Retina (tissue), 1 donor: Measurements from ENCODE around the gene TENM4.

Source experiments
- DNase-seq: peaks from one replicate; pipeline ENCODE4 v3.0.0-alpha.2; 2016

Gene TENM4

DNA sequence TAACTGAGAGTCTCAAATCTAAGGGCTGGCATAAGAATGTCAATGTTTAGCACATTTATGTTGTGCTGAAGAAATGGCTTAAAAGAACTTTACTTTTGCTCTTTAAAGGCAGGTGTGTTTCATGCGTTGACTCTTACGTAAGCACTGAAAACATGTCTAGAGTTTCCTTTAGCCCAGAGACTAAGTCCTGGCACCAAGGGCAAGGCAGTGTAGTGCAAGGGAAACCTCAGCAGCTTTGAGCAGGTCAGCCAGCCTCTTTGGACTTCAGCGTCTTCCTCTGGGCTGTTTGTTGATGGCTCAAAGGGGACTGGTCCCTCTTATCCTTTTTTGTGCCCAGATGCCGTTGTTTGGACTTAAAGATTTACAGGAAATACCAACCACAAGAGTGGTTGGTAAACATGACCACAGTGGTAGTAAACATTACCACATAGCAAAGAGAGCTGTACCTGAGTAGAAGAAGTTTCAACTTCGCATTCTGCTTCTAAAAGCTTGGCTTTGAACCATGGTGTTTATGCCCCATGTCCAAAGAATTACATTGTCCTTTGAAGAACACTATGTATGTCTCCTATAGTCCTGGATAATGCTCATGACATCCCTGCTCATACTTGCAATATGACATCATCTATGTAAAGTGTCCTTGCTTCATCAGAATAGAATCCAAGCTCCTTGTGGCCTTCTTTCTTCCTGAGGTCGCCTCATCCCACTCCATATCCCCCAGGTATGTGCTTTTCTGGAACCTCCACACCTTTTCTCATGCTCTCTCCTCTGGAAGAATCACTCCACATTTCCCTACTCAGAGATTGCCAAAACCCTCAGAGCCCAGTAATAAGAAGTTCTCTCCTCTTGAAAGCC lies 23.5 kb downstream of the TENM4 start:
- no peak for DNase-seq

DNA sequence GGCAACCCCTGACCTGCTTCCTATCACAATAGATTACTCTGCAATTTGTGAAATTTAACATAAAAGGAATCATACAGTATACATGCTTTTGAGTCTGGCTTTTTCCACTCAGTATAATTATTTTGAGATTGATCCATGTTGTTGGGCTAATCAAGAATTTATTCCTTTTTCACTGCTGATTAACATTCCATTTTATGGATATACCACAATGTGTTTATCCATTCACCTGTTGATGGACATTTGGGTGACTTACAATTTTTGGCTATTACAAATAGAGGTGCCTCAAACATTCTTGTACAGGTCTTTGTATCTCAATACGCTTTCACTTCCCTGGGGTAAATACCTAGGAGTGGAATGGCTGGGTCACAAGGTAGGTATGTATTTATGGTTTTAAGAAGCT lies 24.9 kb downstream of the TENM4 start:
- no peak for DNase-seq

DNA sequence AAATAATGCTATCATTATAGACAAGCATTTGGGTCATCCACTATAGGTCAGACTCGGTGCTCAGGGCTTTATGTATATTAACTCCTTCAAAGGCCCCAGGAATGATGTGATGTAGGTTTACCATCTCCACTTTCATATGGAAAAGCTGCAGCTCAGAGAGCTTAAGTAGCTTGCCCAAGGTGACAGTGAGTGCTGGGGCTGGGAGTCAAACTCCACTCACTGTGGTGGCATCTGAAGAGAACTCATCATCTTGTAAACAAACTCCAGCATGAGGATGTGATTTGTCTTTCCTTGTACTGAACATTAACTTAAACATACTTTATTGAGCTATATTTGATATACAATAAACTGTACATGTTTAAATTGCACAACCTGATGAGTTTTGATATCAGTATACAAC lies 25.4 kb downstream of the TENM4 start:
- no peak for DNase-seq

DNA sequence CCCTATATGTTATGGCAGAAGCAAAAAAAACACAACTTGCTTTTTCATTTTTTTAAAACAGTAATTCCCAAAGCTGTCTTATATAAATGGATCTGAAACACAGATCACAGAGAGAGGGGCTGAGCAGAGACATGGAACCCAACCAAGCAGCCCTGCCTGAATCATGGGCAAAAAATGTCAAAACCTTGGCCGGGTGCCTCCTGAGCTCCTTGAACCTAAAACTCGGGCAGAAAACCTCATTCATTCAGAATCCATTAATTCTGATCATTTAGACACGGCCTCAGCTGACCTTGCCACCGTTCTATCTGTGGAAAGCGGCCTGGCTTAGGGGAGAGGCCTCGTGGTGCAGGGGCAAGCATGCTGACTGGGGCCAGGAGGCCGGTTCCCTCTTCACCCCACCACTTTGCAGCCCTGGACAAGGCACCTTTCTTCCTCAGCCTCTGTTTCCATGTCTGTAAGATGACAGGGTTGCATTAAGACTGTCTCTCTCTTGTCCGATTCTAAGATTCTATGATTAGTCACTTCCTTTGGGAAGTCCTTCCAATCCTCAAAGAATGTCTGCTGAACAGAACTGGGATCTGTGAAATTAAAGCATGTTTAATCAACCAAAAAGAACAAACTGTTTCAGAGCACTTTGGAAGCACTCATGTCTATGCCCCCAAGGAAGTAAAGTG lies 26.0 kb downstream of the TENM4 start:
- no peak for DNase-seq

DNA sequence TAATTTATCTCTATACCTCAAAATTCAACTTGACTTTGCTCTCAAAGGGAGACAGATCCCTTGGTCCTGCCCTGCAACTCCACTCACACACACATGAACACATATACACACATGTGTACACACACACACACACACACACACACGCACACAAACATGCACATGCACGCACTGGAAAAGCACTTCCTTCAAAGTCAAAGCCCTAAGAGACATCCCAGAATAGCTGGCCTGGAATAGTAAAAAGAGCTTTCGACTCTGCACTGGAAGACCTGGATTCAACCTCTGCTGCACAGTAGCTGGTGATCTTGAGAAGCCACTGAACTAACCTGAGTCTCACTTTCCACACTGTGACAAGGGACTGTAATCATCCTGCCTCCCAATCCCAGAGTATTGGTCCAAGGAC lies 26.8 kb downstream of the TENM4 start:
- DNase-seq: no peak

DNA sequence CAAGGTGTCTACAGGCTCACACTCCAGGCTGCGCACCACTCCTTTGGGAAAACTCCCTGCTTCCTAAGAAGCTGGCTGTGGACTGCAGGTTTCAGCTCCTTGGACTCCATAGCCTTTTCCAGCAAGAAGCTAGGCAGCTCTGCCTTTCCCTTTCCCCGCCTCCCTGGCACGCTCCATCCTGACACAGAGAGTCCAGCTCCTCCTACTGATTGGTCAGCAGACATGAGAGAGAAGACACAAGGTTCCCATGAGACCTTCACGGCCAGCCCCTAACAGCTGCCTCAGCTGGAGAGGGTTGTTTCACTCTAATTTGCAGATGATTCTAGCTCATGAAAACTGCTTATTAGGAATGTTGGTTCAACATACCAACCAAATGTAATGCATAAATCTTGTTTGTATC lies 27.6 kb downstream of the TENM4 start:
- DNase-seq: peak; percentile 72

DNA sequence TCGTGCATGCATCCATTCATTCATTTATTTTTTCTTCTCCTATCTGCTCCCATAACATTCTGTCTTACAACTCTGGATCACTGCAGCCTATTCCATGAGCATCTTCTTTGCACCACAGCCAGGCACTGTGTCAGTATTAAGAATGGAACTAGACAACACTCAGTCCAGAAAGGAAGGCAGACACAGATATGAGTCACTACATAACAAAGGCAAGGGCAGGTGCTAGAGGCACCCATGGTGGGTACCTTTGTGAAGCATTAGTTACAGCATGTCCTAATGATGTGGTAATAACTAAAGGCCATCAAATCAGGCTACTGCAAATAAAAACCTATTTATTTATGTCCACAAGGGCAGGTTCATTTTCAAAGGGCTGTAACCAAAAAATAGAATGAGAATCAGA lies 28.1 kb downstream of the TENM4 start:
- DNase-seq: no peak

DNA sequence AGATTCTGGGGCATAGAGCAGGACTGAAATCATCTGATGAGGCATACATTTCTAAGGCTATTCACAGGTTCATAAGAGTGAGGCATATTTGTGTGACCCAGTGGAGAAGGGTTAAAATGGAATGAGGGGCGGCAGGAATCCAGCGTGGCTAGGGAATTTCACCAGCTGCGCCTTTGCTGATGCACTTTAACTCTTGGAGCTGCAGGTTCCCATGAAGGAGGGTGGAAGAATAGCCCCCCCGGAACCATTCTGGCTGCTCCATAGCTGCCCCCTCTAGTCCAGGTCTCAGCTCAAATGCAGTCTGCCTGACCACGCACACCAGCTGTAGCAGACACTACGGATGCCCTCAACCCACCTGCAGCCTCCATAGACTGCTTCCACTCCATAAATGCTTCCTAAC lies 31.5 kb downstream of the TENM4 start:
- DNase-seq: peak; percentile 52

DNA sequence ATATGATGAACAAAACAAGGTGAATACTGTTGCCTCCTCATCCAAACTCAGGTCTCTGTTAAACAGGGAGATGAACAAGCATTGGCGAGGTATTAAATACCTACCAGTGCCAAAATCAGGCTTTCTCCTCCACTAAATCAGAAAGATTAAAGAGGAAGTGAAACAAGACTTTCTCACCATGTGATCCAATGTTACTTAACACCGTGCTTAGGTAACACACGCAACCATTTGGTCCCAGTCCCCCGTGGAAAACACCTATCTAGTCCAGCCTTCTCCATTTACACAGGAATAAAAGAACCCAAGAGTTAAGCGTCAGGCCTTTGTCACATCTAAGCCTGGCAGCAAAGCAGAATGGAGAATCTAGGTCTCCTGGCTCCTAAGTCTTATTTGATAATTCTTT lies 34.5 kb downstream of the TENM4 start:
- no peak for DNase-seq

DNA sequence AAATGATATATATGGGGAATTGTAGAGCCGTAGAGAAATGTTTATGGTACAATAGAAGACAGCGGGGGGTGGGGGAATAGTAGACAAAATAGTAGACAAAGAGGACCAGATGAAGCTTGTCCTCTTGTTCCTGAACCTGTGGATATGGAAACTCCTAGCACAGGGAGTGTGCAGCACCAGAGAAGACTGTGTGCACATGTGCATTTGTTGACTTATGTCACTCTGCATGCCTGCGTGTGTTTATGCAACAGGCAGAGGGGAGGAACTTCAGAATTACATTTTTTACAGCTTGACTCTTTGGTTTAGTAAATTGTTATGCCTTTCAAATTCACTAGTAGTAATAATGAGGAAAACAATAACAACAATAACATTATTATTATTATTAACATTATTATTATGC lies 36.0 kb downstream of the TENM4 start:
- no peak for DNase-seq

DNA sequence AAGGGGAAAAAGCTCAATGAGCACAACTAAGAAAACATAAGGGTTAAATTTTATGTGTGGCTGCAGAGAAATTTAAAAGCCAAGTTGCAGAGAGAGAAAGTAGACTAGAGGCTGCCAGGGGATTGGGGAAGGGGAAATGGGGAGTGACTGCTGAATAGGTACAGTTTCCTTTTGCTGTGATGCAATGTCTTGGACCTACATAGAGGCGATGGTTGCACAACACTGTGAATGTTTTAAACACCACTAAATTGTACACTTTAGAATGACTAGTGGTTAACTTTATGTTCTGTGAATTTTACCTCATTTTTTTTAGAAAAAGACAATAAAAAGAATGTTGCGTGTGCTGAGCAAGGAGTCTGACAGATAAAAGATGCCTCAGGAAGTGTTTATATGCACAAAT lies 36.5 kb downstream of the TENM4 start:
- DNase-seq: no peak

DNA sequence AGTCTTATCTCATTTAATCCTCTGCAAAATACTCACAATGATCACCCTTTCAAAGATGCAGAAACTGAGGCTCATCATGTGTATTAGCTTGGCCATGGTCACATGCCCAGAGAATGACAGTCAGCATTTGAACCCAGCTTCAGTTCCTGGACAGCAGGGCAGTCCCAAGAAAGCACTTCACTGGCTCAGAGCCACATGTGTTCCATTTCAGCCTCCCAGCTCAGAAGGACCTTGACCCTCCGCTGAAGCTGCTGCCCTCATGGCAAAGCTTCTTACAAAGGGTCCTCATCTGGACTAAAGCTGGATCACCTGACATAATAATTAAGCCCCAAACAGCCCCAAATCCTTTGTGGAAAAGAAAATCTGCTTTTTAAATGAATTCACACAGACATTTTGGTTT lies 37.0 kb downstream of the TENM4 start:
- no peak for DNase-seq

DNA sequence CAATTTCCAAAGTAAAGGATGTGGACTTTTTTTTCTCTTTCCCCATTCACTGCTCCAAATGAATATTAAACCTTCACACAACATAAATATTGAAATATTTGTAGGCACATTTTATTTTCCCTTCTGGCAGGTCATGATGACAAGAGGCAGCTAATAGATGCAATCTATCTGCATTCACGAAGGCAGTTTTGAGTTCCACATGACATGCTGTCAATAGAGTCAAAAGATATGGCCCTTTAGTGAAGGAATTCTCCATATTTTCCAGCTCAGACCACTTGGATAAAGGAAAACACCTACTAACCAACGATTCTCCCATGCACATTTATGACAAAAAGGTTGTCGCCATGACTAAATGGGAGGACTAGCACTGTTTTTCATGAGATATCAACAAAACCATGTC lies 37.9 kb downstream of the TENM4 start:
- DNase-seq: no peak

DNA sequence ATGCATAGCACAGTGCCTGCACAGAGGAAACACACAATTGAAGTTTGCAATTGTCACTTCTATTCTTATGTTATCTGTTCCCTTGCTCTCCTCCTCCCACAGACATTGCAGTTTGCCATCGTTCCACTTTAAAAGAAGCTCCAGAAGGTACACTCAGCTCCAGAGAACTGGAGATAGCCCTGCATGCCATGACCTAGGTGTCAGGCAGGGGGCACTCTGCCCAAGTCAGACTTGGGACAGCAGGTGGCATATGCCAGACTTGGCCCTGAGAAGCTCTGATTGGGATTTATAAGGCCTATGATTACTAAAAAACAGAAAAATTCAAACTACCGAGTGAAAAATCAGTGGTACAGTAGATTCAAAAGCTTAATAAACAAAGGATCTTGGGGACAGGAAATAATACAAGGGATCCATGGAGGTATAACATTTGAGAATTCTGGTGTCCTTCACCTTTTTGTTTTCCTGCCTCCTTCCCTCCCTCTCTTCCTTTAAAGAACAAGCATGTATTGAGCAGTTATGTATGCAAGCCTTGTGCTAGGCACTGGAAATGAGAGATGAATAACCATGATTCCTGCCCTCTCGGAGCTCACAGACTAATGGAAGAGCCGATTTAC lies 40.0 kb downstream of the TENM4 start:
- DNase-seq: no peak

DNA sequence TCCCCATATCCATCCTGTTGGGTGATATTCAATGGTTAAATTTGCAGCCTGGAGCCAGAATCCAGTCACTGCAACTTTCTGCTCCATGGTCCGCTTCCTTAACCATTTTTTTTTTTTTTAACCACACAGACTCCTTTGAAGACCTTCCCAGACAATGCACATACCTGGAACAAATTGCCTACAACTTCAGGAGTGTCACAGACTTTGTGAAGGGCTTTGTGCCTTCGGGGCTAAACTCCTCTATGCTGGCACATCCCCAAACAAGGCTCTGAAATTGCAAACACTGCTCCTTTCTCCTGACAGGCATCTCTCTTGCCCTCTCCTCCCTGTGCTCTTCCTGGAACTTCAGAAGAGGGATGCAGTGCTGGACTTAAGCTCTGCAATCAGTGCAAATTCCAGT lies 40.6 kb downstream of the TENM4 start:
- no peak for DNase-seq

DNA sequence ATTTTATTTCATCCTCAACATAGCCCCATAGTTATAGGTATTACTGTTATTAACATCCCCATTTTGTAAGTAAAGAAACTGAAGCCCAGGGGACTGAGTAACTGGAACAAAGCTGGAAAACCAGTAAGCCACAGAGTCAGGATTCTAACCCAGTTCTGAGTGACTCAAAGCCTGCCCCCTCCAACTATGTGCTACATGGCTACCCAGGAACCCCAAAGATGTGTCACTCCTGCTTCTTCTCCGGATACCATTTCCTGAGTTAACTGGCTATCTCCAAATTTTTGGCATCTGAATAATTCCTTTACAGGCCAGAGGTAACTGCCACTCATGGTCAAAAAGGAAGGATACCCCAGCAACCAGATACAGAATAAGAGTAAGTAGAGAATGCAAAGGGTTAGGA lies 43.6 kb downstream of the TENM4 start:
- DNase-seq: no peak

DNA sequence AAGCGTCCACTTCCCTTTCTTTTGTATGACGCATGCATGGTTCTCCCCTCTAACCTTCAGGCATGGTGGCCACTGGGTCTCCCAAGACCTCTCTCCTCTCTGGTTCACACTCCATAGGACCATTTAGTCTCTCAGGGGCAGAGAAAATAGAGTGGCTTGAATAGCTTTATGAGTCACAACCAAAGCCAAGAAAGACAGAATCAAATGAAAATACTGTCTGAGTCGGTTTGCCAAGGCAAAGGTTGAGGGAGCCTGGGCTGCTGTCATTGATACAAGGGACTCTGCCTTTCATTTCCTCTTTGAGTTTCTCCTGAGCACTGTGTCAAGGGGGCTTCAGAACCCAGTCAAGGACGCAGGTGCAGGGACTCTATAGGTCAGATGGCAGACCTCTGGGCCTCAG lies 44.2 kb downstream of the TENM4 start:
- DNase-seq: no peak

DNA sequence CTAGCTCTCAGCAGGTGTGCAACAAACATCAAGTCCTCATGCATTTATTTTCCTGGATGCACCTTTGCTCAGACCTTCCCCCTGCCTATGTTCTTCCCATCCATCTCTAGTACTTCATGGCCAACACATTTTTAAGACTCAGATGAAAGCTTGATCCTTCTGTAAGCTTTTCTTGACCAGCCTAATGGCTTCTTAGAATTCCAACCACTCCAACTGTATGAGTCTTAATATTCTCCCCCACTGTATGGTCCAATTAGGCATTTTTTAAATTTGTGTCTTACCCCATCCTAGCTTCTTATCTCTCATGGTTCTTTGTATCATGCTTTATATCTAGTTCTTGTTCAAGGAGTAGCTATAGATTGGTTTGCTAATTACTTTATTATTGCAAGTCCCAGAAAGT lies 44.8 kb downstream of the TENM4 start:
- DNase-seq: no peak

DNA sequence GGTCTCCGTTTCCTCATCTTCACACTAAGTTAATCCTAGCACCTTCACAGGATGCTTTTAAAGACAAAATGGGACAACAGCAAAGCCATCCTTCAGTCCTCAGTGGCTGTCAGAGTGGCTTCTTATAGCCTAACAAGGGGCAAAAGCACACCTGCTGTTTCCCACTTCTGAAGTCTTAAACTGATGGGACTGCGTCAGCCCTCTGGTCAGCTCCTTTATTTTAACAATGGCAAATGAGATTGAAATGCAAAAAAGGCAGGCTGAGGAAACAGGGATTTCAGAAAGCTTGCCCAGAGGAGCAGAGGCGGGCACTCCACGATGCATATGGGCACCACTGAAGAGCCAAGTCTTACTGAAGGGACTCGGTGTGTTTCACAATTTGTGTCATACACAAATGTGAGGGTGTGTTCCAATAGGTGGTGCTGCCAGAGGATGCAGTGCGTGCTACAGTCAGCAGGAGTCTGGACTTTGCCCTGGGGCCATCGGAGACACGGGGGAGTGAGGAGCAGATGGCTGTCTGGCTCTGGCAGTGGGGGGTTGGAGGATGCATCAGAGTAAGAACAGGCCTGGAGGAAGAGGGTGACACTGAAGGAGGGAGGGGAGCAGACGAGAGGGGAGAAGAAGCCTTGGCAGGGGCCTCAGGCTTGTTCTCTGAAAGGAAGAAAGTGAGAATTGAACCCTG lies 47.3 kb downstream of the TENM4 start:
- DNase-seq: peak; percentile 67

DNA sequence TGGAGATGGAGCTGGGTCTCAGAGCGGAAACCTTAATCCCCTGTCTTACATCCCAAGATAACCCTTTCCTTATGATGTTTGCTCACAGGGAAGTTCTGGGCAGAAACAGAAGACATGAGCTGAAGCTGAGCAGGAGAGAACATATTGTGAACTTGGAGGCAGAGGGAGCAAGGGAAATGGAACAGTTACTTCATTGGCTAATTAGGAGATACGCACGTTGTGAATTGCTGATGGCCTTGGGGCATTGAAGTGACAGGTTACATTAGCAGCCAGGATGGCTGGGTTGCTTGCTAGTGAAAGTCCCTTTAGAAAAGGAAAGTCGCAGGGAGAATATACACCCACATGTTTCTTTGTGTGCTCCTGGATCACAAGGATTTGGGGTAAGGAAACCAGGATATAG lies 48.7 kb downstream of the TENM4 start:
- peak; percentile 40 for DNase-seq

DNA sequence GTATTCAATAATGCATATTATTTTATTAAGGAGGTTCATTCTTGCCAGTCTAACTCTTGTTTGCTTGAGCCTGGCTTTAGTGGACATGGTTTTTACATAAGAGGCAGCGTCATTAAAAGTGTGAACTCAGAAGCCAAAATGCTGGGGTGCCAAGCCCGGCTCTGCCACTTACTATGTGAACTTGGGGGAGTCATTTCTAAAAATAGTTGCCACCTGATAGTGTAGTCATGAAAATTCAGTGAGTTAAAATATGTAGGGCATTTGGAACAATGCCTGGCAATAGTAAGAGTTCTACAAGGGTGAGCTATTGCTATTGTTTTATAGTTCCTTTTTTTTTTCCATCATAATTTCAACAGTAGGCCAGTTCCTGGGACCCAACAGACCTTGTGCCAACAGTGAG lies 49.9 kb downstream of the TENM4 start:
- no peak for DNase-seq

DNA sequence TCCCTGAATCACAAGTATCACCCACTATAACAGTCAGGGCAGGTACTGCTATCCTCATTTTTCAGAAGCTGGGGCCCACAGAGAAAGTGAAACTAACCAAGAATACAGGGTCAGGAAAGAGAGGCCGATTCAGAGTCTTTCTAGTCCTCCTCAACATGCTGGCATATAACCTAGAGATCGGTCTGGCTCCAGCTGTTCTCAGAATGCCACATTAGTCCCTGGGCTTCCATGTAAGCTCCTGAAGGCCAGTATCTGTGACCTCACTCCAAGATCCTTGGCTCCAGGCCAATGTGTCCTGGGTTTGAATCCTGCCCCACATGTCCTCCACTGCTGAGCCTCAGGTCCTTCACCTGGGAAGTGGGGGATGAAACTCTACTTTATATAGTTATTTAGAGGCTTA lies 50.4 kb downstream of the TENM4 start:
- no peak for DNase-seq

DNA sequence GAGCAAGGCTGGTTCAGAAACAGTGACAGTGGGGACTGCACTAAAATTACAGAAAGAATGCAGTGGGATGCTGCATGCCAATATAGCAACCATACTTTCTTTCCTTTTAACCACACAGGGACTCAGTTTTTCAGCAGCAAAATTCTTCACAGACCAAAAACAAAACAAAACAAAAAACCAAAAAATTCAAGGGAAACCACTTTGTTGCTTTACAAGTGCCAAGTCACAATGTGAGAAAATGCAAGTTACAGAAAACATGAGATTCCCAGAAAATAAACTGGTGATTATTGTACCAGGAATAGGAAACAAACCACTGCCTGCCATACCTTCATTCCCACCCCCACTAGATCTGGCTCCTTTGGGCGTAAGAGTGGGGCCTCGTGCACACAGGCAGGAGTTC lies 52.6 kb downstream of the TENM4 start:
- no peak for DNase-seq

DNA sequence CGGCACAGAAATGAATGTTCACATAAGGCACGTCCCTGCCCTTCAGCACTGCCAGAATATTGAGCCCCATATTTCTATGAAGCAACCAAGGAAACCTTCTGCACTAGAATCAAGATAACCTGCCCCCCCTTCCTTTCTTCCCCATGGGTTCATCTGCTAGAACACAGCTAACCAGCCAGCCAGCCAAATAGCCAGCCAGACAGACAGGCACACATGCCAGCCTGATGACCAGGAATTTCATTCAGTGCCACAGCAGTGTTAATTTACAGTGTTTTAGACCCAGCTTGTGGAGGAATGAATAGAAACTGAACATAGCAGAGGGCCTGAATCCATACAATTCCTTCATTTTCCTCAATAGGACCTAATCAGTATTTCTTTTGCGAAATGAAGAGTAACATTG lies 57.0 kb downstream of the TENM4 start:
- no peak for DNase-seq
